Peyer's patch (tissue), 4 donors: Measurements from ENCODE around the gene GNB1L. TPM values are rescaled to one million over a fixed set of nuclear protein-coding genes. Genes with fewer than 3 reads are reported as not detected.

Experiments used
- DNase-seq, 3 donors: peaks; one replicate each; pipeline ENCODE4 v3.0.0-alpha.2; 2017 to 2019
- H3K27ac ChIP-seq, 4 donors: fragments of 200-600 bp; sonication (generic); one replicate each; pipeline ENCODE4 v1.5.1; 2016 to 2019
- H3K27me3 ChIP-seq, 2 donors: fragments of 200-600 bp; sonication (generic); one replicate each; pipeline ENCODE4 v1.5.1; 2019
- H3K36me3 ChIP-seq, 3 donors: fragments of 200-600 bp; sonication (generic); one replicate each; pipeline ENCODE4 v1.5.1; 2016 to 2019
- H3K4me1 ChIP-seq, 4 donors: fragments of 200-600 bp; sonication (generic); one replicate each; pipeline ENCODE4 v1.5.1; 2016 to 2019
- H3K4me3 ChIP-seq, 4 donors: fragments of 200-600 bp; sonication (generic); 1 replicate in 3 of 4; 2 replicates in 1 of 4; pipeline ENCODE4 v1.5.1; 2016 to 2019; ENCODE audit warnings: mild to moderate bottlenecking in 1 of 4
- H3K9me3 ChIP-seq, 4 donors: fragments of 200-600 bp; sonication (generic); one replicate each; pipeline ENCODE4 v1.5.1; 2016 to 2019; ENCODE audit warnings: mild to moderate bottlenecking in 1 of 4
- POLR2A ChIP-seq, 2 donors: fragments of 450-650 bp; IDR thresholded peaks; one replicate each; pipeline ENCODE4 v1.5.1; 2017; ENCODE audit warnings: antibody characterized with exemption in 2 of 2, mild to moderate bottlenecking in 2 of 2, moderate library complexity in 2 of 2
- total RNA-seq, 4 donors: library from RNA; depleted of rRNA; stranded (reverse); fragments of >200 nt; gene quantifications; one replicate each; pipeline ENCODE4 v1.1.0, GENCODE V29; 2016
- TF ChIP-seq, protein P1 (sequence below), 6 experiments: fragments of 450-650 bp in 4 of 6; fragments of 200-600 bp in 2 of 6; sonication (generic) in 1 of 6; IDR thresholded peaks; one replicate each; pipeline ENCODE4 v1.5.1; 2017 to 2019; ENCODE audit warnings: antibody characterized with exemption in 6 of 6, mild to moderate bottlenecking in 3 of 6, moderate library complexity in 1 of 6

Gene GNB1L
- total RNA-seq, 4 donors from 2014 or later, result 3.1 to 6.6 (median 4.9) TPM

DNA sequence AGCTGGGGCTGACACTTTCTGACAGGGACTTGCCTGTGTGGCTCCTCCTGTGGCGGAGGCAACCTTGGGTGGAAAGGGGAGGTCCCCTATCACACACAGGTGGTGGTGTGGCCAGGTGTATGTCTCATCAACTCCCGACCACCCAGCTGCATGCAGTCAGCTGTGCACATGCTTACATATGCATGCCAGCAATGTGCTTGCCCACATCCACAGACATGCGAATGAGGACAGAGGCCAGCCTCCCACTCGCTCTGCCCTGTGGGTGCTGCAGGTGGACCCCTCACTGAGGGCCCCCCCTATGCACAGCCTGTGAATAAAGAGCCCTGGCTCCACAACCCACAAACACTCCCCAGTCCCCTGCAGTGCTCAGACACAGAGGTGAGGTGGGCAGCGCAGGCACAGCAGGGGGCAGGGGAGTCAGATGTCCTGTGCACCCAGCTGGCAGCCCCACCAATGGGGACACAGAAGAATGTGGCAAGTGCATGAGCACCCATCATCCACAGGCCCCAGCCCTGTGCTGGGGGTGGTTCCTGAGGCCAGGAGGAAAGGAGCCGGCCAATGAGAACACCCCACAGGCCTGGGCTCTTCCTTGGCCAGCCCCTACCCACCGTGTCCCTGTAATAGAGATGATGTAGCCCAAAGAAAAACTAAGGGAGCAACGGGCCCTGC is 9.5 kb downstream of the GNB1L start:
- peak in 1 of 3 donors; percentile 37 for DNase-seq
- H3K27me3 ChIP-seq, result no peaks in the 10 kb centered on the region

DNA sequence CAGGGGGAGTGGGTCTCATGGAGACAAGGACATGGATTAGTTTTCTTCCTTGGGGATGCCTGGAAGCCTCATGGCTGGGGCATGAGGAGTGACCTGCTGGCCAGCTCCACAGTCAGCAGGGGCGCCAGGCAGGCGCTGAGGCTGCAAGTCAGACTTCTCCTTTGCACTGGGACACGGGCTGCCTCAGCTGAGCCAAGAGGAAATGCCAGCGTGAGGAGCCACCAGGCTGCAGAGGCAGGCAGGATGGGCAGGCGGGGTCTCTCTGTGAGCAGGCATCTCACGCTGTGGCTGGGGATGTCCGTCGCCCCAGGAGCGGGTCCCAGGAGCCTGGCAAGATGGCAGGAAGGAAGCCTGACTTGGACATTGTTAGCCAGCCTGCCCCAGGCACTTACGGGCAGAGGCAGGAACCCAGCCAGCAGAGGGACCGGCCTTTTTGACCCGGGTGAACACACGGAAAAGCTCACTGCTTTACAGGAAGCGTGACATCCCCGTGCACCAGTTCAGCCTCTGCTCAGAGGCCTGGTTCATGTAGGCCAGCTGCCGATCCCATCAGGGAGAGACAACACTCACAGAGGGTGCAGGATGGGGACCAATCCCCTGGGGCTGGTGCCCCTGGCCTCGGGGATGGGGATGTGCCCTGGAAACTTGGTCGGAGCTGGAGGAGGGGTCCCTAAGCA is 10.2 kb downstream of the GNB1L start:
- no peak for TF ChIP-seq POLR2A (IDR thresholded peaks at IDR 0.05)
- TF ChIP-seq, protein P1, sequence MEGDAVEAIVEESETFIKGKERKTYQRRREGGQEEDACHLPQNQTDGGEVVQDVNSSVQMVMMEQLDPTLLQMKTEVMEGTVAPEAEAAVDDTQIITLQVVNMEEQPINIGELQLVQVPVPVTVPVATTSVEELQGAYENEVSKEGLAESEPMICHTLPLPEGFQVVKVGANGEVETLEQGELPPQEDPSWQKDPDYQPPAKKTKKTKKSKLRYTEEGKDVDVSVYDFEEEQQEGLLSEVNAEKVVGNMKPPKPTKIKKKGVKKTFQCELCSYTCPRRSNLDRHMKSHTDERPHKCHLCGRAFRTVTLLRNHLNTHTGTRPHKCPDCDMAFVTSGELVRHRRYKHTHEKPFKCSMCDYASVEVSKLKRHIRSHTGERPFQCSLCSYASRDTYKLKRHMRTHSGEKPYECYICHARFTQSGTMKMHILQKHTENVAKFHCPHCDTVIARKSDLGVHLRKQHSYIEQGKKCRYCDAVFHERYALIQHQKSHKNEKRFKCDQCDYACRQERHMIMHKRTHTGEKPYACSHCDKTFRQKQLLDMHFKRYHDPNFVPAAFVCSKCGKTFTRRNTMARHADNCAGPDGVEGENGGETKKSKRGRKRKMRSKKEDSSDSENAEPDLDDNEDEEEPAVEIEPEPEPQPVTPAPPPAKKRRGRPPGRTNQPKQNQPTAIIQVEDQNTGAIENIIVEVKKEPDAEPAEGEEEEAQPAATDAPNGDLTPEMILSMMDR (IDR thresholded peaks at IDR 0.05), result no peak
- no peaks in the 10 kb centered on the region for H3K36me3 ChIP-seq
- no peak overlapping the region for H3K4me3 ChIP-seq
- no peaks in the 10 kb centered on the region for H3K27me3 ChIP-seq
- H3K27ac ChIP-seq, result peak overlapping the region in 2 of 4 donors; percentile 33 to 40
- peaks cover 0 to 13% (median 5%) of the 10 kb centered on the region in 4 donors for H3K4me1 ChIP-seq
- no peaks in the 10 kb centered on the region for H3K9me3 ChIP-seq
- DNase-seq, result peak in 1 of 3 donors; percentile 37

More for the DNA sequence above, 9.5 kb downstream of the GNB1L start:
- TF ChIP-seq, protein P1 (IDR thresholded peaks at IDR 0.05), result no peak
- no peak for TF ChIP-seq POLR2A (IDR thresholded peaks at IDR 0.05)
- Histone ChIP-seq H3K4me3 (no peak overlapping the region), H3K27ac (peak overlapping the region in 1 of 4 donors; percentile 40), H3K4me1 (peaks cover 0 to 13% (median 5%) of the 10 kb centered on the region in 4 donors), H3K36me3 (no peaks in the 10 kb centered on the region), H3K9me3 (no peaks in the 10 kb centered on the region)

DNA sequence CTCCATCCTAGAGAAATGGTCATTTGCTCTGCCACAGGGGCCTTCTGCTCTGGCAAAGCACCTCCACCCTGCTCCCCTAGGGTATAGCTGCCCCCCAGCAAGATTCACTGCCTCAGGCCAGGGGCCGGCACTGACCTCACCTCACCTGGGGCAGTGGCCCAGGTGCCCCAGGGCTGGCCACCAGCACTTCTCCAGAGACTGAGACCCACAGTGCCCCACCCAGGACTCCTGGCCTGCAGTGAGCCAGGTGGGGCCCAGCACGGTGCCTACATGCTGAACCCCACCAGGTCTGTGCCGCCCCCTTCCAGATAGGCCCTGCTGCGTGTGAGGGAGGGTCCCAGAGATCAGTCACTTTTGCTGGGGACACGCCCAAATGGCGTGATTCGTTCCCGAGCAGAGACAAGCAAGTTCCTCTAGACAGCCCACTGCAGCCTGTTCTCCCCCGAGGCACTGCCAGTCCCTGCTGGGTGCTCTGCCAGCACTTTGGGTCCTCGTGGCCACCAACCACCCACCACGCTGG is 10.8 kb downstream of the GNB1L start:
- Histone ChIP-seq H3K36me3 (no peaks in the 10 kb centered on the region), H3K27me3 (no peaks in the 10 kb centered on the region), H3K27ac (peak overlapping the region in 2 of 4 donors; percentile 33 to 40), H3K4me3 (no peak overlapping the region), H3K9me3 (no peaks in the 10 kb centered on the region), H3K4me1 (peaks cover 0 to 13% (median 5%) of the 10 kb centered on the region in 4 donors)
- DNase-seq, result peak in 1 of 3 donors; percentile 13
- no peak for TF ChIP-seq POLR2A (IDR thresholded peaks at IDR 0.05)
- TF ChIP-seq, protein P1 (IDR thresholded peaks at IDR 0.05), result no peak

DNA sequence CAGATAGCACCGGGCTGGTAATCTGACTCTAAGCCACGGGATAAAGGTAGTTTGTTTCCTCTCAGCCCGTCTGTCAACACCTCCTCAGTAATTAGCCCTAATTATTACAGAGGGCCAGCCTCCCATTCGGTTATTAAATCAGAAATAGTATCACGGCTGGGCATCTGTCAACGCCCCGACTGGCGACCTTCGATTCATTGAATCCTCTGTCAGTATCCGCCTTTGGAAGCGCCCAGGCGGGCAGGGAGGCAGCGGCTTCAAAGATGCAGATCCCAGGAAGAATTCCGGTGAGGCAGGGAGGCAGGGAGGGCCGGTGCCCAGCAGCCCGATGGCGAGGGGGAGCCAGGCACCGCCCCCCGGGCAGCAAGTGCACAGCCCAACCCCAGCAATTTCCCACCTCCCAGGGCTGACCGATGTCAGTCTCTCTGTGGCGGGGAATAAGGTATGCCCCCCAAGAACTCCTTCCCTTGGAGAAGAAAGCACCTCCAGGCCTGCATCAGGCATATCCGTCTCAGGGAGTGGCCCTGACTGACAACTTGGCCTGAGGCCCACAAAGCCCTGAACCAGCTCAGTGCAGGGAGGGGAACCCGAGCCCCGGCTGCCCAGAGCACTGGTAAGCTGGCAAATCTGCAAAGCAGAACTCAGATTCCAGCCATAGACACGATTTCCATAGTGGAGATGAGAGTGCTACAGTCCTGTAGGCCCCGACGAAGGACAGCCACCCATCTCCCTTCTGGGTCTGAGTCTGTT is 11.4 kb downstream of the GNB1L start:
- Histone ChIP-seq H3K27me3 (no peaks in the 10 kb centered on the region), H3K9me3 (no peaks in the 10 kb centered on the region), H3K4me1 (peaks cover 0 to 13% (median 4%) of the 10 kb centered on the region in 4 donors), H3K36me3 (no peaks in the 10 kb centered on the region), H3K4me3 (no peak overlapping the region), H3K27ac (no peak overlapping the region)
- DNase-seq, result peak in 1 of 3 donors; percentile 14
- TF ChIP-seq, protein P1 (IDR thresholded peaks at IDR 0.05), result no peak
- TF ChIP-seq POLR2A (IDR thresholded peaks at IDR 0.05), result no peak

DNA sequence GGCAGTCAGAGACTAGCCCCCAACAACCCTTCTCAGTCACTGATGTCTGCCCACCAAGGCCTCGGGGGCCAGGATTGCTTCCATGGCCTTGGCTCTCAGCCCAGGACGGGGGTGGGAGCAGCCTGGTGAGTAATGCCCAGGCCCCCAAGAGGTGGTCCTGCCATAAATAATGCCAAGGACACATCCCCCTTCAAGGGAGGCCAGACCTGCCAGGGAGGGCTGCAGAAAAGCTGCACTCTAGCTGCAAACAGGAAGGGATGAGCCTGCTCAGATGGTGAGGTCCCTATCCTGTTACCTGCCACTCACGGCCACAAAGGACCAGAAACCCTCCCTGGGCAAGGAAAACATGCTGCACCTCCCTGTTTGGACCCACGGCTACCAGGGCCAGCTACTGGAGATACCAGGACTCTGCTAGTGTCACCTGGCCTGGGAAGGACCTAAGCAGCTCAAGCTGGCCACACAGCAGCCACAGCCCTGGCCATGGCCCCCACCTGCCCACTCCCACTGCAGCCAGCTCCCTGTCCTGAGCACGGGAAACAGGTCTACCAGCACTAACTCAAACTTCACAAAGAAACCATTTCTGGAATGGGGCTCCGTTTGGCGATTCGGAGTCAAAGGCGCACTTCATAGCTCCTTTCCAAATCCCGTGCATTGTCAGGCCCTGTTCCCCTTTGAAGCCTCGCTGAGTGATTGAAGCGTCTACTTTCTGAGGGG is 12.1 kb downstream of the GNB1L start:
- no peaks in the 10 kb centered on the region for H3K27me3 ChIP-seq
- TF ChIP-seq, protein P1 (IDR thresholded peaks at IDR 0.05), result no peak
- TF ChIP-seq POLR2A (IDR thresholded peaks at IDR 0.05), result no peak
- no peaks in the 10 kb centered on the region for H3K36me3 ChIP-seq
- peak in 1 of 3 donors; percentile 9 for DNase-seq
- no peak overlapping the region for H3K4me3 ChIP-seq
- no peak overlapping the region for H3K27ac ChIP-seq
- H3K9me3 ChIP-seq, result no peaks in the 10 kb centered on the region
- peaks cover 0 to 13% (median 3%) of the 10 kb centered on the region in 4 donors for H3K4me1 ChIP-seq
